WTC11 (cell line): ENCODE data around the gene SMOC2. TPM values are rescaled to one million over a fixed set of nuclear protein-coding genes. Genes with fewer than 3 reads are reported as not detected.

ENCODE experiments used
- ATAC-seq: fragments of 200-7000 bp; cut with Tn5 transposase; 2 replicates; pipeline ENCODE4 v1.10.0; 2021; ENCODE audit warnings: mild to moderate bottlenecking, moderate library complexity
- CTCF ChIA-PET: fragments of 300-600 bp; sonication (Branson Sonifier 250); formaldehyde crosslinking; loops from one replicate; lab custom pipeline; 2021; ENCODE audit warnings: antibody characterized with exemption; lab: Charles Lee
- POLR2A ChIA-PET: fragments of 350-600 bp; sonication (Branson Sonifier 250); formaldehyde crosslinking; loops from one replicate; lab custom pipeline; 2021; ENCODE audit warnings: antibody characterized with exemption; lab: Charles Lee
- DNase-seq: peaks from one replicate; pipeline ENCODE4 v3.0.0; 2021; ENCODE audit warnings: low spot score
- H3K27ac Mint-ChIP-seq: 2 replicates; pipeline ENCODE4 v1.8.0; 2021; ENCODE audit warnings: mixed read lengths
- H3K27me3 Mint-ChIP-seq: 2 replicates; pipeline ENCODE4 v1.8.0; 2021; ENCODE audit warnings: low read depth, mild to moderate bottlenecking, moderate library complexity, mixed read lengths
- H3K36me3 Mint-ChIP-seq: 2 replicates; pipeline ENCODE4 v1.8.0; 2021; ENCODE audit warnings: mixed read lengths
- H3K4me1 Mint-ChIP-seq: 2 replicates; pipeline ENCODE4 v1.8.0; 2022; ENCODE audit warnings: mixed read lengths
- H3K4me3 Mint-ChIP-seq: 2 replicates; pipeline ENCODE4 v1.8.0; 2021; ENCODE audit warnings: mild to moderate bottlenecking, moderate library complexity, mixed read lengths
- H3K9me3 Mint-ChIP-seq: 2 replicates; pipeline ENCODE4 v1.8.0; 2021; ENCODE audit warnings: mixed read lengths
- CBFB ChIP-seq: sonication (generic); formaldehyde crosslinking; IDR thresholded peaks from 2 replicates; pipeline ENCODE4 v1.8.1; 2022; ENCODE audit warnings: mild to moderate bottlenecking, low read depth, missing genetic modification reagents
- CREB1 ChIP-seq: sonication (generic); formaldehyde crosslinking; IDR thresholded peaks from 2 replicates; pipeline ENCODE4 v1.8.0; 2023; ENCODE audit warnings: mild to moderate bottlenecking, missing genetic modification reagents
- ETV6 ChIP-seq: sonication (generic); formaldehyde crosslinking; IDR thresholded peaks from 2 replicates; pipeline ENCODE4 v1.8.1; 2022; ENCODE audit warnings: mild to moderate bottlenecking, missing genetic modification reagents
- FOXK1 ChIP-seq: sonication (generic); formaldehyde crosslinking; IDR thresholded peaks from 2 replicates; pipeline ENCODE4 v1.8.0; 2022; ENCODE audit warnings: mild to moderate bottlenecking, moderate library complexity, missing genetic modification reagents
- GABPB1 ChIP-seq: sonication (generic); formaldehyde crosslinking; IDR thresholded peaks from 2 replicates; pipeline ENCODE4 v1.8.1; 2023; ENCODE audit warnings: mild to moderate bottlenecking, missing genetic modification reagents
- GRHL2 ChIP-seq: fragments of 250-450 bp; sonication (Bioruptor Pico); IDR thresholded peaks from 2 replicates; pipeline ENCODE4 v1.8.0; 2022; ENCODE audit warnings: mild to moderate bottlenecking, moderate library complexity; ENCODE audit not compliant: insufficient replicate concordance, severe bottlenecking
- IRF2 ChIP-seq: sonication (generic); formaldehyde crosslinking; IDR thresholded peaks from 2 replicates; pipeline ENCODE4 v1.8.0; 2022; ENCODE audit warnings: low read depth, missing genetic modification reagents, borderline replicate concordance
- JUN ChIP-seq: sonication (generic); formaldehyde crosslinking; IDR thresholded peaks from 2 replicates; pipeline ENCODE4 v1.8.0; 2023; ENCODE audit warnings: mild to moderate bottlenecking, missing genetic modification reagents
- KAT7 ChIP-seq: sonication (generic); formaldehyde crosslinking; IDR thresholded peaks from 2 replicates; pipeline ENCODE4 v1.8.1; 2023; ENCODE audit warnings: missing genetic modification reagents, mild to moderate bottlenecking, borderline replicate concordance
- MXD4 ChIP-seq: fragments of 250-450 bp; sonication (Bioruptor Pico); IDR thresholded peaks from 2 replicates; pipeline ENCODE4 v1.8.0; 2021; ENCODE audit warnings: mild to moderate bottlenecking, moderate library complexity, borderline replicate concordance
- OVOL2 ChIP-seq: fragments of 250-450 bp; sonication (Bioruptor Pico); IDR thresholded peaks from 2 replicates; pipeline ENCODE4 v1.9.0; 2021; ENCODE audit warnings: mild to moderate bottlenecking, borderline replicate concordance
- SMAD4 ChIP-seq: sonication (generic); formaldehyde crosslinking; IDR thresholded peaks from 2 replicates; pipeline ENCODE4 v1.8.0; 2022; ENCODE audit warnings: mild to moderate bottlenecking, missing genetic modification reagents
- TP53 ChIP-seq: sonication (generic); formaldehyde crosslinking; IDR thresholded peaks from 2 replicates; pipeline ENCODE4 v1.8.1; 2023; ENCODE audit warnings: mild to moderate bottlenecking, missing genetic modification reagents
- total RNA-seq: library from RNA; stranded (reverse); gene quantifications from 3 replicates; pipeline ENCODE4 v1.2.3, GENCODE V29; 2021
- TF ChIP-seq, protein P1 (sequence below): sonication (generic); formaldehyde crosslinking; IDR thresholded peaks from 2 replicates; pipeline ENCODE4 v1.8.1; 2022; ENCODE audit warnings: low read depth, missing genetic modification reagents, borderline replicate concordance
- TF ChIP-seq, protein P2 (sequence below): sonication (generic); formaldehyde crosslinking; IDR thresholded peaks from 2 replicates; pipeline ENCODE4 v1.8.1; 2023; ENCODE audit warnings: mild to moderate bottlenecking, missing genetic modification reagents, moderate library complexity
- TF ChIP-seq, protein P3 (sequence below): sonication (generic); formaldehyde crosslinking; IDR thresholded peaks from 2 replicates; pipeline ENCODE4 v1.8.1; 2023; ENCODE audit warnings: mild to moderate bottlenecking, missing genetic modification reagents
- TF ChIP-seq, protein P4 (sequence below): sonication (generic); formaldehyde crosslinking; conservative IDR thresholded peaks from 2 replicates; pipeline ENCODE4 v1.8.1; 2023; ENCODE audit warnings: mild to moderate bottlenecking, low read depth, missing genetic modification reagents, moderate library complexity
- TF ChIP-seq, protein P5 (sequence below): fragments of 200-600 bp; IDR thresholded peaks from 2 replicates; pipeline ENCODE4 v1.8.0; 2022; ENCODE audit warnings: antibody characterized with exemption
- TF ChIP-seq, protein P6 (sequence below): sonication (generic); formaldehyde crosslinking; IDR thresholded peaks from 2 replicates; pipeline ENCODE4 v1.8.1; 2023; ENCODE audit warnings: mild to moderate bottlenecking, missing genetic modification reagents, borderline replicate concordance
- TF ChIP-seq, protein P7 (sequence below): fragments of 250-450 bp; sonication (Bioruptor Pico); IDR thresholded peaks from 2 replicates; pipeline ENCODE4 v2.1.2; 2022; ENCODE audit warnings: mild to moderate bottlenecking, moderate library complexity
- TF ChIP-seq, protein P8 (sequence below): sonication (generic); formaldehyde crosslinking; IDR thresholded peaks from 2 replicates; pipeline ENCODE4 v1.8.1; 2022; ENCODE audit warnings: mild to moderate bottlenecking, moderate library complexity, missing genetic modification reagents

The SMOC2 gene
- total RNA-seq, 1 experiment from 2014 or later, result 3.9 TPM

DNA sequence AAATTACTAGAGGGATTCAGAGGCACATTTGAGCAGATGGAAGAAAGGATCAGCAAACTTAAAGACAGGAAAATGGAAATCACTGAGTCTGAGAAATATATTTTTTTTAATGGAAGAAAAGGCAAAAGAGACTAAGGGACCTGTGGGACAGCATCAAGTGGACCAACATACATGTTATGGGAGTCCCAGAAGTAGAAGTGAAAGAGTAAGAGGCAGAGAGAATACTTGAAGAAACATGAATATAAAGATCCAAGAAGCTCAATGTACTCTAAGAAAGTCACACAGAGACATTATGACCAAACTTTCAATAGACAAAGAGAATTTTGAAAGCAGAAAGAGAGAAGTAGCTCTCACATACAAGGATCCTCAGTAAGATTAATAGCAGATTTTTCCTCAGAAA, 39.5 kb downstream of the SMOC2 start (continued):
- TF ChIP-seq, protein P1, sequence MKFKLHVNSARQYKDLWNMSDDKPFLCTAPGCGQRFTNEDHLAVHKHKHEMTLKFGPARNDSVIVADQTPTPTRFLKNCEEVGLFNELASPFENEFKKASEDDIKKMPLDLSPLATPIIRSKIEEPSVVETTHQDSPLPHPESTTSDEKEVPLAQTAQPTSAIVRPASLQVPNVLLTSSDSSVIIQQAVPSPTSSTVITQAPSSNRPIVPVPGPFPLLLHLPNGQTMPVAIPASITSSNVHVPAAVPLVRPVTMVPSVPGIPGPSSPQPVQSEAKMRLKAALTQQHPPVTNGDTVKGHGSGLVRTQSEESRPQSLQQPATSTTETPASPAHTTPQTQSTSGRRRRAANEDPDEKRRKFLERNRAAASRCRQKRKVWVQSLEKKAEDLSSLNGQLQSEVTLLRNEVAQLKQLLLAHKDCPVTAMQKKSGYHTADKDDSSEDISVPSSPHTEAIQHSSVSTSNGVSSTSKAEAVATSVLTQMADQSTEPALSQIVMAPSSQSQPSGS, result no peak
- TF ChIP-seq CBFB (CRISPR knock-in tag) (no peak), GRHL2 (CRISPR knock-in tag) (no peak), MXD4 (no peak), OVOL2 (CRISPR knock-in tag) (no peak), CREB1 (CRISPR knock-in tag) (no peak), JUN (CRISPR knock-in tag) (no peak)
- TF ChIP-seq, protein P2, sequence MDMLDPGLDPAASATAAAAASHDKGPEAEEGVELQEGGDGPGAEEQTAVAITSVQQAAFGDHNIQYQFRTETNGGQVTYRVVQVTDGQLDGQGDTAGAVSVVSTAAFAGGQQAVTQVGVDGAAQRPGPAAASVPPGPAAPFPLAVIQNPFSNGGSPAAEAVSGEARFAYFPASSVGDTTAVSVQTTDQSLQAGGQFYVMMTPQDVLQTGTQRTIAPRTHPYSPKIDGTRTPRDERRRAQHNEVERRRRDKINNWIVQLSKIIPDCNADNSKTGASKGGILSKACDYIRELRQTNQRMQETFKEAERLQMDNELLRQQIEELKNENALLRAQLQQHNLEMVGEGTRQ (CRISPR knock-in tag), result no peak

DNA sequence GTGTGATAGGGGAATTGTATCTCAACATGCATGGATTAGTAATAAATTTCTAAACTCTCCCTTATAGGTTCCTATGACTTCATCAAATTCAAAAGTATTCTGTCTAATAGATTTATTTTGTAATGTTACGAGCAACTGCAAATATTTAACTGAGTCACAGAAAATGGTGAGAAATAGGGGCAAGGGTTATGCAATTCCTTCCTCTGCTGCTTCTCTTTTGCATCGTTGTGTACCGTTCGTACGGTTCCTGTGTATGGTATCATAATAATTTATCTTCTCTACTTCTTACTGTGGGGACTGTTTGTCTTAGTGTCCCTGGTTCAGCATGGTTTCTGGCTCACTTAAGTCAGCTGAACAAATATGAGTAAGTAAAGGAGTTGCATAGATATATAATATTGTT, 44.8 kb downstream of the SMOC2 start:
- Mint-ChIP-seq H3K36me3 (no peaks in the 10 kb centered on the region), H3K9me3 (peaks cover 2% of the 10 kb centered on the region; the same call in 1 of the 2 replicates), H3K4me1 (no peaks in the 10 kb centered on the region), H3K27ac (no peak overlapping the region), H3K27me3 (no peaks in the 10 kb centered on the region), H3K4me3 (no peak overlapping the region)
- DNase-seq, result no peak
- POLR2A ChIA-PET, result no interaction called here
- ATAC-seq, result no peak
- CTCF ChIA-PET, result no interaction called here
- TF ChIP-seq, protein P3, sequence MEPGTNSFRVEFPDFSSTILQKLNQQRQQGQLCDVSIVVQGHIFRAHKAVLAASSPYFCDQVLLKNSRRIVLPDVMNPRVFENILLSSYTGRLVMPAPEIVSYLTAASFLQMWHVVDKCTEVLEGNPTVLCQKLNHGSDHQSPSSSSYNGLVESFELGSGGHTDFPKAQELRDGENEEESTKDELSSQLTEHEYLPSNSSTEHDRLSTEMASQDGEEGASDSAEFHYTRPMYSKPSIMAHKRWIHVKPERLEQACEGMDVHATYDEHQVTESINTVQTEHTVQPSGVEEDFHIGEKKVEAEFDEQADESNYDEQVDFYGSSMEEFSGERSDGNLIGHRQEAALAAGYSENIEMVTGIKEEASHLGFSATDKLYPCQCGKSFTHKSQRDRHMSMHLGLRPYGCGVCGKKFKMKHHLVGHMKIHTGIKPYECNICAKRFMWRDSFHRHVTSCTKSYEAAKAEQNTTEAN (CRISPR knock-in tag), result no peak
- TF ChIP-seq, protein P4, sequence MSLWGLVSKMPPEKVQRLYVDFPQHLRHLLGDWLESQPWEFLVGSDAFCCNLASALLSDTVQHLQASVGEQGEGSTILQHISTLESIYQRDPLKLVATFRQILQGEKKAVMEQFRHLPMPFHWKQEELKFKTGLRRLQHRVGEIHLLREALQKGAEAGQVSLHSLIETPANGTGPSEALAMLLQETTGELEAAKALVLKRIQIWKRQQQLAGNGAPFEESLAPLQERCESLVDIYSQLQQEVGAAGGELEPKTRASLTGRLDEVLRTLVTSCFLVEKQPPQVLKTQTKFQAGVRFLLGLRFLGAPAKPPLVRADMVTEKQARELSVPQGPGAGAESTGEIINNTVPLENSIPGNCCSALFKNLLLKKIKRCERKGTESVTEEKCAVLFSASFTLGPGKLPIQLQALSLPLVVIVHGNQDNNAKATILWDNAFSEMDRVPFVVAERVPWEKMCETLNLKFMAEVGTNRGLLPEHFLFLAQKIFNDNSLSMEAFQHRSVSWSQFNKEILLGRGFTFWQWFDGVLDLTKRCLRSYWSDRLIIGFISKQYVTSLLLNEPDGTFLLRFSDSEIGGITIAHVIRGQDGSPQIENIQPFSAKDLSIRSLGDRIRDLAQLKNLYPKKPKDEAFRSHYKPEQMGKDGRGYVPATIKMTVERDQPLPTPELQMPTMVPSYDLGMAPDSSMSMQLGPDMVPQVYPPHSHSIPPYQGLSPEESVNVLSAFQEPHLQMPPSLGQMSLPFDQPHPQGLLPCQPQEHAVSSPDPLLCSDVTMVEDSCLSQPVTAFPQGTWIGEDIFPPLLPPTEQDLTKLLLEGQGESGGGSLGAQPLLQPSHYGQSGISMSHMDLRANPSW (CRISPR knock-in tag), result no peak
- TF ChIP-seq, protein P5, sequence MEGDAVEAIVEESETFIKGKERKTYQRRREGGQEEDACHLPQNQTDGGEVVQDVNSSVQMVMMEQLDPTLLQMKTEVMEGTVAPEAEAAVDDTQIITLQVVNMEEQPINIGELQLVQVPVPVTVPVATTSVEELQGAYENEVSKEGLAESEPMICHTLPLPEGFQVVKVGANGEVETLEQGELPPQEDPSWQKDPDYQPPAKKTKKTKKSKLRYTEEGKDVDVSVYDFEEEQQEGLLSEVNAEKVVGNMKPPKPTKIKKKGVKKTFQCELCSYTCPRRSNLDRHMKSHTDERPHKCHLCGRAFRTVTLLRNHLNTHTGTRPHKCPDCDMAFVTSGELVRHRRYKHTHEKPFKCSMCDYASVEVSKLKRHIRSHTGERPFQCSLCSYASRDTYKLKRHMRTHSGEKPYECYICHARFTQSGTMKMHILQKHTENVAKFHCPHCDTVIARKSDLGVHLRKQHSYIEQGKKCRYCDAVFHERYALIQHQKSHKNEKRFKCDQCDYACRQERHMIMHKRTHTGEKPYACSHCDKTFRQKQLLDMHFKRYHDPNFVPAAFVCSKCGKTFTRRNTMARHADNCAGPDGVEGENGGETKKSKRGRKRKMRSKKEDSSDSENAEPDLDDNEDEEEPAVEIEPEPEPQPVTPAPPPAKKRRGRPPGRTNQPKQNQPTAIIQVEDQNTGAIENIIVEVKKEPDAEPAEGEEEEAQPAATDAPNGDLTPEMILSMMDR, result no peak
- TF ChIP-seq SMAD4 (CRISPR knock-in tag) (no peak), FOXK1 (no peak), GABPB1 (CRISPR knock-in tag) (no peak), ETV6 (CRISPR knock-in tag) (no peak), TP53 (CRISPR knock-in tag) (no peak), KAT7 (CRISPR knock-in tag) (no peak), CREB1 (CRISPR knock-in tag) (no peak), OVOL2 (CRISPR knock-in tag) (no peak), IRF2 (CRISPR knock-in tag) (no peak)
- TF ChIP-seq, protein P6, sequence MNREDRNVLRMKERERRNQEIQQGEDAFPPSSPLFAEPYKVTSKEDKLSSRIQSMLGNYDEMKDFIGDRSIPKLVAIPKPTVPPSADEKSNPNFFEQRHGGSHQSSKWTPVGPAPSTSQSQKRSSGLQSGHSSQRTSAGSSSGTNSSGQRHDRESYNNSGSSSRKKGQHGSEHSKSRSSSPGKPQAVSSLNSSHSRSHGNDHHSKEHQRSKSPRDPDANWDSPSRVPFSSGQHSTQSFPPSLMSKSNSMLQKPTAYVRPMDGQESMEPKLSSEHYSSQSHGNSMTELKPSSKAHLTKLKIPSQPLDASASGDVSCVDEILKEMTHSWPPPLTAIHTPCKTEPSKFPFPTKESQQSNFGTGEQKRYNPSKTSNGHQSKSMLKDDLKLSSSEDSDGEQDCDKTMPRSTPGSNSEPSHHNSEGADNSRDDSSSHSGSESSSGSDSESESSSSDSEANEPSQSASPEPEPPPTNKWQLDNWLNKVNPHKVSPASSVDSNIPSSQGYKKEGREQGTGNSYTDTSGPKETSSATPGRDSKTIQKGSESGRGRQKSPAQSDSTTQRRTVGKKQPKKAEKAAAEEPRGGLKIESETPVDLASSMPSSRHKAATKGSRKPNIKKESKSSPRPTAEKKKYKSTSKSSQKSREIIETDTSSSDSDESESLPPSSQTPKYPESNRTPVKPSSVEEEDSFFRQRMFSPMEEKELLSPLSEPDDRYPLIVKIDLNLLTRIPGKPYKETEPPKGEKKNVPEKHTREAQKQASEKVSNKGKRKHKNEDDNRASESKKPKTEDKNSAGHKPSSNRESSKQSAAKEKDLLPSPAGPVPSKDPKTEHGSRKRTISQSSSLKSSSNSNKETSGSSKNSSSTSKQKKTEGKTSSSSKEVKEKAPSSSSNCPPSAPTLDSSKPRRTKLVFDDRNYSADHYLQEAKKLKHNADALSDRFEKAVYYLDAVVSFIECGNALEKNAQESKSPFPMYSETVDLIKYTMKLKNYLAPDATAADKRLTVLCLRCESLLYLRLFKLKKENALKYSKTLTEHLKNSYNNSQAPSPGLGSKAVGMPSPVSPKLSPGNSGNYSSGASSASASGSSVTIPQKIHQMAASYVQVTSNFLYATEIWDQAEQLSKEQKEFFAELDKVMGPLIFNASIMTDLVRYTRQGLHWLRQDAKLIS, result no peak
- TF ChIP-seq, protein P7, sequence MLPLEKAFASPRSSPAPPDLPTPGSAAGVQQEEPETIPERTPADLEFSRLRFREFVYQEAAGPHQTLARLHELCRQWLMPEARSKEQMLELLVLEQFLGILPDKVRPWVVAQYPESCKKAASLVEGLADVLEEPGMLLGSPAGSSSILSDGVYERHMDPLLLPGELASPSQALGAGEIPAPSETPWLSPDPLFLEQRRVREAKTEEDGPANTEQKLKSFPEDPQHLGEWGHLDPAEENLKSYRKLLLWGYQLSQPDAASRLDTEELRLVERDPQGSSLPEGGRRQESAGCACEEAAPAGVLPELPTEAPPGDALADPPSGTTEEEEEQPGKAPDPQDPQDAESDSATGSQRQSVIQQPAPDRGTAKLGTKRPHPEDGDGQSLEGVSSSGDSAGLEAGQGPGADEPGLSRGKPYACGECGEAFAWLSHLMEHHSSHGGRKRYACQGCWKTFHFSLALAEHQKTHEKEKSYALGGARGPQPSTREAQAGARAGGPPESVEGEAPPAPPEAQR, result no peak
- TF ChIP-seq, protein P8, sequence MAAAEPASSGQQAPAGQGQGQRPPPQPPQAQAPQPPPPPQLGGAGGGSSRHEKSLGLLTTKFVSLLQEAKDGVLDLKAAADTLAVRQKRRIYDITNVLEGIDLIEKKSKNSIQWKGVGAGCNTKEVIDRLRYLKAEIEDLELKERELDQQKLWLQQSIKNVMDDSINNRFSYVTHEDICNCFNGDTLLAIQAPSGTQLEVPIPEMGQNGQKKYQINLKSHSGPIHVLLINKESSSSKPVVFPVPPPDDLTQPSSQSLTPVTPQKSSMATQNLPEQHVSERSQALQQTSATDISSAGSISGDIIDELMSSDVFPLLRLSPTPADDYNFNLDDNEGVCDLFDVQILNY, result no peak
